Stimulated activated CD4-positive, alpha-beta T cell treated with anti-CD3 and anti-CD28 coated beads, Interleukin-15, amount 100 ng/mL, for 1 hour (primary cell): ENCODE results near the gene DBNL.
"Not testable (repeated sequence)": the region's sequence is repeated elsewhere in the genome, so short reads cannot be mapped to it uniquely, and the experiment has no call there.

Source experiments
- DNase-seq, 2 donors: peaks; one replicate each; pipeline ENCODE4 v3.0.0-alpha.2; 2020; ENCODE audit warnings: low read depth in 1 of 2, low spot score in 1 of 2

DBNL gene

DNA sequence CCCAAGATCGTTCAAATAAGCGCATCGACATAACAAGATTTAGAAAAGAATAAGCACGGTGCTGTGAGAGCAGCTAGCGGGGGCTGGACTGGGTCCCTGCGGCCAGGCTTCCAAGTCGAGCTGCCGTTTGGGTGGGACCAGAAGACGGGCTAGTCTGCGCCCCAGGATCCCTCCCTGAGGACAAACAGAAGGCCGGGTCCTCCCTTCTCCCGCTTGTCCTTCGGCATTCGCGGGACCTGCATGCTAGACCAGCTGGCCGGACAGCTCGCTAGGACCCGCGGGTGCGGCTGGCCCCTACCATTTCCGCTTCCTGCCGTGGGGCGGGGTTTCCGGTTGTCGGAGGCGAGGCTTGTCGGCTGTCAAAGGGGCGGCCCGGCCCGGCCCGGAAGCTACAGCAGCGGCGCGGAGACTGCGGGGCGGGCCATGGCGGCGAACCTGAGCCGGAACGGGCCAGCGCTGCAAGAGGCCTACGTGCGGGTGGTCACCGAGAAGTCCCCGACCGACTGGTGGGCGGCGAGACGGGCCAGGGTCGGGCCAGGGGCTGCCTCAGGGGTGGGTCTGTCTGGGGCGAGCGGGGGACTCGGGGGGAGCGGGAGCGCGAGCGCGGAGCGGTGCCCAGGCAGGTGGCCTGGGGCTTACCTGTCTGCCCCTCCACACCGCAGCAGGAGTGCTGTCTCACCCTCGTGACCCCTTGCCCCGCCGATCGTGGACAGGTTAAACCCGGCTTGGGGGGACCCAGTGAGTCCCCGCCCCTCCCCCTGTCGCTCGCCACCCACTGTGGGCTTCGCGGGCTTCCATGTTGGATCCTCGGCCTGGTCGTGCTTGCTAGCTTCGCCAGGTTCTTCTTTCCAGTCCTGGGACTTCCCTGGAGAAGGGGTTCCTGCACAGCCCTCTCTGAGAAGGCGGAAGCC lies at the start of gene DBNL:
TSS of gene DBNL (plus strand) at position 388 of the 911 bp plus-strand sequence. CDS start at position 424, 36 bp downstream.
- peak; percentile 77 to 87 for DNase-seq

DNA sequence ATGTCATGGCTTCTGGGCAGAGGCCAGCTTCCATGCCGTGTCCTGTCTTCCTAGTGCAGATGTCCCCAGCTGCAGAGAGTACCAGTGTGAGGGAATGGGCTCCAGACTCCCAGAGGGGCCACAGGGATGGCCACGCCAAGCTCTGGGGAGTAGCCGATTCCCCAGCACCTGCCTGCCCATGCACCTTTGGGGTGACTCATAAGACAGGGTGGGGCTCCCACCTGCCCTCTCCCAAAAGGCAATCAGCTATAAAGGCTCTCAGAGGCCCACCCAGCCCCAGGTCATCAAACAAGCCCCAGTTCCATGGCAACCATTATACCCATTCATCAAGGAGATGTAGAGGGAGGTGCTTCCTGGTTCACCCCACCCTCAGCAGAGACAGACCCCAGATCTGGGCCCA lies 47.0 kb upstream of the DBNL start, which contains the start of gene SPDYE1:
TSS of gene SPDYE1 (plus strand) at position 366 of the 400 bp plus-strand sequence. CDS start 2,053 bp downstream, outside the sequence.
- not testable (repeated sequence) for DNase-seq

DNA sequence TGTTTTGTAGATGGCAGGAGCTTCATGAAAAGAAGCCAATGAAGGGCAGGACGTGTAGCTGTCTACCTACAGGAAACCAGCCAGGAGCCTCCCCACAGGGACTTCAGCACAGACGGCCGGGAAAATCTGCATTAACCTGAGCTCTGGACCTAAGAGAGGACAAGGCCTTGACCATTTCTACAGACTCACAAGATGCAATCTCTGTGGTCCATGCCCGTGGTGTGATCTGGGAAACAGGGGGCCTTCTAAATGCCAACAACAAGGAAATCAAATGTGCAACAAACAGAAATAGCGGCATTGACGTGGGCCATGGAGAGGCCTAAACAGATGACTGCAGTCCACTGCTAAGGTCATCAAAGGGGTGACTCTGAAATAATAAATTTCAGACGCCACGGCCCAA lies 32.4 kb upstream of the DBNL start:
- not testable (repeated sequence) for DNase-seq

DNA sequence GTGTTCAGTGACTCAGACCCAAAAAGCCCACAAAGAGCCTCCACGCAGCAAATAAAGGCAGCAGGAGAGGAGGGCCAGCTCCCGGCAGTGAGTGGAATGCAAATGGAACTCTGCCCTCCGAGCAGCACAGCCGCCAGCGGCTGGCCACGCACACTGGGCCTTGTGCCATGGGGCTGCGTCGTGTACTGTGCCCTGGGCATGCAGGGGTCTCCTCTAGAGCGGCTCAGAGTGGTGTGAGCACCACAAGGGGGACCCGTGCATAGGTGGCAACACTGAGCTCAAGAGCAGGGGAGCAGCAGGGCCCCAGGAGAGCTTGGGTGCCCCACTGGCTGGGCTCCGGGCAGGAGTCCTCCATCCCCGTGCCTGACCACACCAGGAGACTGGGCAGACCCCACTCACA lies 29.4 kb upstream of the DBNL start:
- DNase-seq, result not testable (repeated sequence)

DNA sequence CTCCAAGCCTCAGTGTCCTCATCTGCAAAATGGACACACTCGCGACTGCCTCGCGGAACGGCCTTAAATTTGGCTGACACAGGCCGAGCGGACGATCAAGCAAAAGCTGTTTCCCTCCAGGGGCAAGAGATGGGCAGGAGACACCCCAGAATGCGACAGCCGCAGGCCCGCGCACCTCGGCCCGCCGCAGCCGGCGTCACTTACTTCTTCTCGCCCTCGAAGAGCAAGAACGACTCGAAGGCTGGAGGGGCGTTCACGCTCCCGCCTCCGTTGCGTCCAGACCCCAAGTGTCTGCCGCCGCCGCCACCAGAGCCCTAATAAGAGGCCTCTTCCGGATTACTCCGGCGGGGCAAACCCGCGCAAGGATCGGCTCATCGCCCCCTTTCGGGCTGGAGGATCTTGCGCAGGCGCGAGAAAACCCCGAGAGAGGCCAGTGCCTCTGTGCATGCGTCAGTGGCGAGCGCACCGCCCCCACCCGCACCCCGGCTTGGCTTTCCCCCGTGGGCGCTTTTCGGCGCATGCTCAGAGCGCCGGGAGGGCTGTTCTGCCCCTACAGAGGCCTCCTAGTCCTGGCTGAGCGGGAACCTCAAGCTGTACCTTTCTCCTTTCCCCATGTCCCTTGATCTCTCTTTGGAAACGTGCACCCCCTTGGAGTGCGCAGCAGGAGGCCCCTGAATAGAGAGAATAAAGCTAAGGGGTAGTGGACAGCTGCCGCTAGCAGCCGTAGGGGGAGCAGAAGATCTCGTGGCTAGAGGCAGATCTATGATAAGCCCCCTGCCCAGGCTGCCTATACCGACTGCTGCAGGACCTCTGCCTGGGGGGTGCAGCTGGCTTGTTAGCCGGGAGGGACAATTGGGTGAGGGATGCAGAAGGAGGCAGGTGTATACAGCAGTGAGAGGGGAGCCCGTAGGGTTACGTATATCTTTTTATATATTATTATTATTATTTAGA lies 25.4 kb upstream of the DBNL start:
- DNase-seq, result peak; percentile 98 to 99

DNA sequence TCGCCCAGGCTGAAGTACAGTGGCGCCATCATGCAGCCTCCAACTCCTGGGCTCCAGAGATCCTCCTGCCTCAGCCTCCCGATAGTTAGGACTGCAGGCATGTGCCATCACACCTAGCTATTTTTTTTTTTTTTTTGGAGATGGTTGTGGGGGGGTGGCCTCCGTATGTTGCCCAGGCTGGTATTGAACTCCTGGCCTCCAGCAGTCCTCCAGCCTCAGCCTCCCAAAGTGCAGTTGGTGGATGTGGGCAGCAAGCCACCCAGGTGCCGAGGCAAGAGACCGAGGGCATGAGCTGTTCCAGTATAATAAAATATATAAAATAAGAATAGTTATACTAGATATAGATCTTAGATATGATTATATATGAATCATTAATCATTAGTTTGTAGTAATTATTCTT lies 24.7 kb upstream of the DBNL start:
- not testable (repeated sequence) for DNase-seq

DNA sequence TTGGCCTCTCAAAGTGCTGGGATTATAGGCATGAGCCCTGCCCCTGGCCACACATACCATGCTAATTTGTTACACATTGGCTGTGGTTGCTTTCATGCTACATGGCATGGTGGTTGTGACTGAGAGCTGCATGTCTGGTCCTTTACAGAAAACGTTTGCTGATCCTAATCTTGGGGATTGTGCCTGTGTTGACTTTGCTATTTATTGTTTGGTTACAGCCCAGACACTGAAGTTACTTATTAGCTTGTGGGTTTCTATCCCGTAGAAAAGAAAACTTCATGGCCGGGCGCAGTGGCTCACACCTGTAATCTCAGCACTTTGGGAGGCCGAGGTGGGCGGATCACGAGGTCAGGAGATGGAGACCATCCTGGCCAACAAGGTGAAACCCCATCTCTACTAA lies 22.4 kb upstream of the DBNL start:
- not testable (repeated sequence) for DNase-seq

DNA sequence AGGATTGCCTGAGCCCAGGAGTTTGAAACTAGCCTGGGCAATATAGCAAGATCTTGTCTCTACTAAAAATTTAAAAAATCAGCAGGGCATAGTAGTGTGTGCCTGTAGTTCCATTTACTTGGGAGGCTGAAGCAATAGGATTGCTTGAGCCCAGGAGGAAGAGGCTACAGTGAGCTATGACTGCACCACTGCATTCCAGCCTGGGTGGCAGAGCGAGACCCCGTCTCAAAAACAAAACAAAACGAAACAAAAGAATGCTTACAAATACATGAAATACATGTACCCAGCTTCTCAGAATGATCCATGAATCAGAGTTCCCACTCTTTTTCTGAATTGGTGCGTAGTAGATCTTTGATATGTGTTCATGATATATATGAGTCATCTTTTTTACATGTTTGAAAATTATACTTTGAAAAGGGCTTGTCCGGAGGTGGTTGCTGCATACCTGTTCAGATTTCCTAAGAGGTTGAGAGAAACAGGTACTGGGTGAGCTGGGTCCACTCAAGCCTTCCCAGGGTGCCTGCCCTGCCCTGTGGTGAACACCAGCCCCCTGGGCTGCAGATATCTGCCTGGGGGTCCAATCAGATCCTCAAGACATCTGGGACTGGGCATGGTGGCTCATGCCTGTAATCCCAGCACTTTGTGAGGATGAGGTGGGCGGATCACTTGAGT lies 21.6 kb upstream of the DBNL start:
- DNase-seq, result not testable (repeated sequence)

DNA sequence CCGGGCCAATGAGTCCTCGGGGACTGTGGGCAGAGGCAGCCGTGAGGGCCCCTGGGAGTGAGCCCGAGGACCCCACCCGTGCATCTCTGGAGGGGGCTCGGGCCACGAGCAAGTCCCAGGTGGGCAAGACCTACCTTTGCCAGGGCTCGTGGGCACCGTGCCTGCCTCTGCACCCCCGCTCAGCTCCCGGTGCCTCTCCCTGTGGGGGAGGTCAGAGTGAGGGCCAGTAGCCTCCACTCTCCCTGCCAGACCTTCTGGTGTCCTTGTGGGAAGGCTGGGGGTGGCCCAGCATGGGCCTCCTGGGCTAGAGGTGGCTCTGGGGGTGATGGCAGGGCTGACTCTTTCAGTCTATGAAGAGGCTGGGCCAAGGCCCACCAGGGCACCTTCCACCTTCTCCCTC lies 15.1 kb upstream of the DBNL start:
- DNase-seq, result not testable (repeated sequence)

DNA sequence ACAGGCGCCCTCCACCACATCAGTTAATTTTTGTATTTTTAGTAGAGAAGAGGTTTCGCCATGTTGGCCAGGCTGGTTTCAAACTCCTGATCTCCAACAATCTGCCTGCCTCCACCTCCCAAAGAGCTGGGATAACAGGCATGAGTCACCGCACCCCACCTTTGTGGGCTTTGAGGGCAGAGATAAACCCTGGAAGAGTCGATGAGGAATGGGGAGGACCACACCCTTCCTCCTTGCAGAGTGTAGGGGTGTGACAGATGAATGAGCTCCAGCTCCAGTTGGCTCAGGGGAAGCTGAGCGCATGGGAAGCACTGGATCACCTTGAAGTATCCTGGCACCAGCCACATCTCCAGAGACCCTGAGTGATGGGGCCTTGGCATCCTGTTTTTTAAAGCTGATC lies 14.5 kb upstream of the DBNL start:
- DNase-seq, result not testable (repeated sequence)

DNA sequence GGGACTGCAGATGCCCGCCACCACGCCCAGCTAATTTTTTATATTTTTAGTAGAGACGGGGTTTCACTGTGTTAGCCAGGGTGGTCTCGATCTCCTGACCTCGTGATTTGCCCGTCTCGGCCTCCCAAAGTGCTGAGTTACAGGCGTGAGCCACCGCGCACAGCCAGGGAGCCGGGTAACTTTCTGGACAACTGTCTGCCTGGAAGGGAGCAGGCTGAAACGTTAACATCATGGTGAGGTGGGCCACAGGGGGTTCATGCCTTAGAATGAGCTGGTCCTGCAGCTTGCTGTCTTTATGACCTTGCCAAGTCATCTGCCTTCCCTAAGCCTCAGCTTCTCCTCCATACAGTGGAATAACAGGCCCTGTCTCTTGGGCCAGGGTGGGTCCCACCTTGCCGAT lies 13.2 kb upstream of the DBNL start:
- DNase-seq, result not testable (repeated sequence)

DNA sequence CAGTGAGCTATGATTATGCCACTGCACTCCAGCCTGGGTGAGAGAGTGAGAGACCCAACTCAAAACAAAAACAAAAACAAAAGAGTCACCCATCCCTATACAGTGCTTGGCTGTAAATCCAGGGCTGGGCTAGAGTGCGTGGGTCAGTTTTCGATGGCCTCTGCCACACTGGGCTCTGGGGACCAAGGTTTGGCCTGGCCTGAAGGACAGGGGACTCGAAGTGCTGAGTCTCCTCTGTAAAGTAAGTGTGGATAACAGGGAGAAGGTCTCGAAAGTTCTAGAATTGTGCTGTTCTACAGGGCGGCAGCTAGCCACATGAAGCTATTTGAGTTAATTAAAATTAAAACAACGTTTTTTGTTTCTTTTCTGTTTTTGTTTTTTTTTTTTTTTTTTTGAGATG lies 12.5 kb upstream of the DBNL start:
- not testable (repeated sequence) for DNase-seq

DNA sequence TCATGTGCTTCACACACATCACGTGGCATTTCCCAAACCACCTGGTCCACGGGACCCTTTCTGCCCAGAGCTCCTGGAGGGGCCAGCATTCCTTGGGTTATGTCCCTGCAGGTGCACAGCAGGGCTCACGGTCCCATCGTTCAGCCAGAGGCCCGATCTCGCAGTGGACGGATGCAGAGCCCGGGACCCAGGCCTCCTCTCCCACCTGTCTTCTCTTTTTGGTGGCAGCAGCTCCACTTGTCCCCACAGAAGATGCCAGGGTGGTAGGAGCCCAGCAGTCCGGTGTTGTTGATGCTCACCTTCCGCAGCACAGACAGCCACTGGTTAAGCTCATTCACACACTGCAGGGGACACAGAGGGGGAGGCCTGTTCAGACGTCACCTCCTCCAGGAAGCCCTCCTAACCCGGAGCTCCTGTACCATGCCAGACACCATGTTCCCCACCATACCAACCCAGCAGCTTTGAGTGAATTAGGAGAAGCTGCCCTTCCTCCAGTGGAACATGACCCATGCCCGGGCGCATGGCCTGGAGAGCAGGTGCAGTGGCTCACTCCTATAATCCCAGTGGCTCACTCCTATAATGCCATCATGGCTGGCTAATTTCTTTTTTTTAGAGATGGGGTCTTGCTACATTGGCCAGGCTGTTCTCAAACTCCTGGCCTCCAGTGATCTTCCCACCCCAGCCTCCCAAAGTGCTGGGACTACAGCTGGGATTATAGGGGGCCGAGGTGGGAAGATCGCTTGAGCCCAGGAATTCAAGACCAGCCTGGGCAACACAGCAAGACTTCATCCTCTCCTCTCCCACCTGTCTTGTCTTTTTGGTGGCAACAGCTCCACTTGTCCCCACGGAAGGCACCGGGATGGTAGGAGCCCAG lies 10.3 kb upstream of the DBNL start:
- DNase-seq, result not testable (repeated sequence)

DNA sequence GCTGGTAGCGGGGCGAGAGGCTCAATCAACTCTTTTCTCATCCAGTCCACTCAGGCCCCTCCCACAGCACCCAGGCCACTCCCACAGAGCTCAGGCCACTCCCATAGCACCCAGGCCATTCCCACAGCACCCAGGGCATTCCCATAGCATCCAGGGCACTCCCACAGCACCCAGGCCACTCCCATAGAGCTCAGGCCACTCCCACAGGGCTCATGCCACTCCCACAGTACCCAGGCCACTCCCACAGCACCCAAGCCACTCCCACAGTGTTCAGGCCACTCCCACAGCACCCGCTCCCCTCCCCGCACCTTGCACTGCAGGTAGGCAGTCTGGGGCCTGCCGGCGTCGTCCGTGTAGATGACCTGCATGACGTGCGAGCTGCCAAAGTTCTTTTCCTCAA lies 8.1 kb upstream of the DBNL start:
- peak in 1 of 2 donors; percentile 18 for DNase-seq

DNA sequence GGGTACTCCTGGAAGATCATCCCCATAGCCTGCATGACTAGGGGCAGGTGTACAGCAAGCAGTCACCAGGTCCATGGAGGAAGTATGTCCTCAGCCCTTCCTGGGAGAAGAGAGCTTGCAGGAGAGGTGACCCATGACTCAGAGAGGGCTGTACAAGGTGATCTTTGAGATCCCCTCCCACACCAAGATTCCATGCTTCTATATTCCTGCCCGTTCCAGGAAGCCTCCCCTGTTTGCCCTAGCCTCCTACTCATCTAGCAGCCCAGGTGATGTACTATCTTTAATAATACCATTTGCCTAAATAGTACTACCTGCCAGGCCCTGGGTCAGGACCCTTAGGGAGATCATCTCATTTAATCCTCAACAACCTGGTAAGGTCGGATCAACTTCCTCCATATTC lies 6.6 kb upstream of the DBNL start:
- DNase-seq, result not testable (repeated sequence)

DNA sequence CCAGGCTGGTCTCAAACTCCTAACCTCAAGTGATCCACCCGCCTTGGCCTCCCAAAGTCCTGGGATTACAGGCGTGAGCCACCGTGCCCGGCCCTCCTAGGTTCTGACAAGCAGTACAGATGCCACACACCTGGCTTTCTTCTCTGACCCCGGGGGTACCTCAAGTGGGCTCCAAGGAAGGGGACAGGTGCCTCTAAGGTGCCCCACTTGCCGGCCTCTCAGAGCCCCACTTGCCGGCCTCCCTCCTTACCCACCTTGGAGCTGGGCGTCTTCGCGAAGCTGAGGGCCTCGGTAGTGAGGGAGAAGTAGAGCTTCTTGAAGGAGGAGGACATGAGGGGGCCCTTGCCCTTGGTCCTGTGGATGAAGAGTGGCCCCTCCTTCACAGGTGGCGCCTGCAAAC lies 5.9 kb upstream of the DBNL start:
- not testable (repeated sequence) for DNase-seq

DNA sequence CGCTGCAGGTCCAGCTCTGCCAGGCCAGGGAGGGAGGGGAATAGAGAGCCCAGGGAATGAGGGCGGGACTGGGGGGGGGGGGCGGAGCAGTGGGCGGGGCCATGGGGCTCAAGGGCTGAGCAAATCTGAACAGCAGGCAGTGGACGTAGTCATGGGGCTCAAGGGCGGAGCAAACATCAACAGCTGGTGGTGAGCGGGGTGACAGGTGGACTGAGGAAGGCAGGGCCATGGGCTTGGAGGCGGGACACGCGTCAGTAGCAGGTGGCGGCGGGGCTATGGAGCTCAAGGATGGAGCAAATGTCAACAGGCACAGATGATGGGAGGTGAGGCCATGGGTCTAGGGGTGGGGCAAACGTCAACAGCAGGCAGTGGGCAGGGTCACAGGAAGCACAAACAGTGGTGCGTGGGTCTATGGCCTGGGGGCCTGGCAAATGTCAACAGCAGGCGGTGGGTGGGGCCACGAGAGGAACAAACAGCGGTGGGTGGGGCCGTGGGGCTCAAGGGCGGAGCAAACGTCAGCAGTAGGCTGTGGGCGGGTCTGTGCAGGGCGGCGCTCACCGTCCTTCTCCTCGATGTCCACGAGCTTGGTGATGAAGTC lies 5.4 kb upstream of the DBNL start:
- peak; percentile 58 to 63 for DNase-seq

DNA sequence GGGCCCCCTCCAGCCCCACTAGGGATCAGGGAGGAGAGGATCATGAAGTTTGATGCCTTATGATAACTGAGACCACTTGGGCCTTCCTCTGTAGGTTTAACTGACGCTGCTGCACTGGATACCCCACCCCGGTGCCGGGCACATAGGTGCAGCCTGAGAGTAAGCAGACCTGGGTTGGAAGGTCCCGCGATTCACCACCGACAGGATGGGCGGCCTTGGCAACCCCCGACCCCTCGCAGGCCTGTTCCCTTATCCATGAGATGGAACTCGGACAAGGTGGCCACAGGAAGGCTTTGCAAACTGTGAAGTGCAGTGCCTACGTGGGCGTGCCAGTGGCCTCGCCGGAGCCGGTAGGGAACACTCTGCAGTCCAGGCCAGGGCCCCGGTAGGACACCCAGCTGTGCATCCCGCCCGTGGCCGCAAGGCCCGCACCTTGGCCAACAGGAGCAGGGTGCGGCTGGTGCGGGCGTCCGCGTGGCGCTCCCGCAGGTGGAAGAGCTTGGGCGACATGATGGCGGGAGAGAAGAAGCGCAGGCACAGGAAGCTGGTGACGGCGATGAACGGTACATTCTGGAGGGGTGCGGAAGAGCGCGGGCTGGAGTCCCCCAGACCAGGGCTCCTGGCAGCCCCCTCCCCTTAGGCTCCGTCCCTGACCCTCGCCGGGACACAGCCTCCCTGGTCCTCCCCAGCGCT lies 4.6 kb upstream of the DBNL start:
- not testable (repeated sequence) for DNase-seq

DNA sequence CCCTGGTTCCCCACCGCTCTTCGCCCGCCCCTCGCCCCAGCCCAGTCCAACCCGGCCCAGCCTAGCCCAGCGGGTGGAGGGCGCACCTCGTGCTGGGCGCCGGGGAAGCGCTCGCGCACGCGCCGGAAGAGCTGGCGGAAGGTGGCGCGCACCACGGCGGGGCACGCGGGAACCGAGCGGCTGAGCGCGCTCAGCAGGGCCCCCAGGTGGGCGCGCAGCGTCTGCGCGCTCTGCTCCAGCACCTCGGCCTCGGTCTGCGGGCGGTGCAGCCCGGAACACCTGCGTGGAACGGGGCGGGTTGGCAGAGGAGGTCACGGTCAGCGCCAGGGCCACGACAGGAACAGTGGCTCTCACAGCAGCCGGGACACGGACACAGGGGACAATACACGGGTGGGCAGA lies 4.0 kb upstream of the DBNL start:
- DNase-seq, result peak; percentile 47 to 53
